ENCODE data around the gene KCNJ14.

KCNJ14 gene

DNA sequence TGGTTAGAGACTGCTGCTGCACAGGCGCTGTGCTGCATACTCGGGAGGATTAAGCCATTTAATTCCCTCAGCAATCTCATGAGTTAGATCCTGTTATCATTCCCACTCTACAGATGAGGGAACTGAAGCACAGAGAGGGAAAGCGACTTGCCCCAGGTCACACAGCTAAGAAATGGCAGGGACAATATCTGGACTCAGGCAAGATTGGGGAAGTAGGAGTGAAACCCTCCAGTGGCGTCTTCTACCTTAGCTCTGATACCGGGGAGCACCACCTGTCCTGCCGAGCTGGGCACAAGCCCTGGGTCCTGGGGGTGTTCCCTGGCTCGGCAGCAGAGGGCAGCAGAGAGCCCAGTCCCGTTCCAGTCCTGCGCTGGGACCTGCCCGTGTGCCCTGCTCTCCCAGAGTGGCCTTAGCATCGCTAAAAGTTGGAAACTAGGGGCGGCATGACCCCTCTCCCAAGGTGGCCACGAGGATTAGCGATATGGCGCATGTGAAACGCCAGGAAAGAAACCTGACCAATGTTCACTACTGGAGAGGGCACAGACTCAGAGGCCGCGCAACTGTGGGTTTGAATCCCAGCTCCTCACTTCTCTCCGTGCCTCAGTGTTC is 34.3 kb downstream of the KCNJ14 start:
- peak overlapping the region; percentile 97 for H3K27ac ChIP-seq
- ChIA-PET CTCF (interaction anchor here (0.5 to 2.1 kb wide), 15 partner anchors 8 to 768 kb away, joined by 3 to 7 read pairs (median 3); no protein-coding TSS in a partner anchor), POLR2A (ENCODE audit: low non-redundant PET) (no interaction called here)
- DNase-seq (ENCODE audit: low spot score), result peak; percentile 73
- TF ChIP-seq, protein P1, sequence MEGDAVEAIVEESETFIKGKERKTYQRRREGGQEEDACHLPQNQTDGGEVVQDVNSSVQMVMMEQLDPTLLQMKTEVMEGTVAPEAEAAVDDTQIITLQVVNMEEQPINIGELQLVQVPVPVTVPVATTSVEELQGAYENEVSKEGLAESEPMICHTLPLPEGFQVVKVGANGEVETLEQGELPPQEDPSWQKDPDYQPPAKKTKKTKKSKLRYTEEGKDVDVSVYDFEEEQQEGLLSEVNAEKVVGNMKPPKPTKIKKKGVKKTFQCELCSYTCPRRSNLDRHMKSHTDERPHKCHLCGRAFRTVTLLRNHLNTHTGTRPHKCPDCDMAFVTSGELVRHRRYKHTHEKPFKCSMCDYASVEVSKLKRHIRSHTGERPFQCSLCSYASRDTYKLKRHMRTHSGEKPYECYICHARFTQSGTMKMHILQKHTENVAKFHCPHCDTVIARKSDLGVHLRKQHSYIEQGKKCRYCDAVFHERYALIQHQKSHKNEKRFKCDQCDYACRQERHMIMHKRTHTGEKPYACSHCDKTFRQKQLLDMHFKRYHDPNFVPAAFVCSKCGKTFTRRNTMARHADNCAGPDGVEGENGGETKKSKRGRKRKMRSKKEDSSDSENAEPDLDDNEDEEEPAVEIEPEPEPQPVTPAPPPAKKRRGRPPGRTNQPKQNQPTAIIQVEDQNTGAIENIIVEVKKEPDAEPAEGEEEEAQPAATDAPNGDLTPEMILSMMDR (conservative IDR thresholded peaks at IDR 0.05; ENCODE audit: low read depth), result peak; percentile 96

DNA sequence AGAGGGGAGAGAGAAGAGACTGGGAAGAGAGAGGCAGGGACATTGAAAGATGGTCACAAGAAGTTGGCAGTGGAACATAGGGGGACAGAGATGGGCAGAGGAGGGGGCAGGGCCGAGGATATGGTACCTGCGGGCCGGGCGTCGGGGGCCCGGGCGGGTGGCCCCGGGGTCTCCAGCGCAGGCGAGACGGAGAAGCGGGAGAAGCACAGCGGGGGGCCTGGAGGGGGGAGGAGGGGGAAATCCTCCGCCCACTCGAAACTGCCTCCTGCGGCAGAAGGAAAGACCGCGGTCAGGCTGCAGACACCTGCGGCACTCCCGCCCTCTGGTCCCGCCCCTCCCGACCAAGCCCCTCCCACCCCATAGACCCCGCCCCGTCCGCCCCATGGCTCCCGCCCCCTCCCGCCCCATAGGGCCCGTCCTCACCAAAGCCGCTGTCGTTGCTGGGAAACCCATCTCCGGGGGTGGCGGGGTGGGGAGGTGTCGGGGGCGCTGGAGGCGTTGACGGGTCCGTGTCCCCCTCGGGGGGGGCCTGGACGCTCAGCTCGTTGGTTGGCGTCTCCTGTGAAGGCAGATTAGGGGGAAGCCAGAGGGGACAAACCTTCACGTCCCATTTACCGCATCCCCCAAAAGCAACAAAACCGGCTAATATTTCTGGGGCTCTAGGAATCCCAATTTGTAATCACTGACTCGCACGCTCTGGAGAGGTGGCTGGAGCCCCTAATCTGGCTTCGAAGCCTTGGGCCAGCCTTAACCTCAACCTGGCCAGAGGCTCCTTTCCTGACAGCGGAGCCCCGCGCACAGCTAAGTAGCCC is 35.8 kb downstream of the KCNJ14 start:
- POLR2A ChIA-PET (ENCODE audit: low non-redundant PET), result no interaction called here
- H3K27ac ChIP-seq, result peak overlapping the region; percentile 97
- DNase-seq (ENCODE audit: low spot score), result peak; percentile 82
- CTCF ChIA-PET, result interaction anchor here (0.6 kb wide), 1 partner anchor 117 kb away, joined by 7 read pairs; no protein-coding TSS in a partner anchor
- TF ChIP-seq, protein P1 (conservative IDR thresholded peaks at IDR 0.05; ENCODE audit: low read depth), result no peak

- ChIA-PET POLR2A (ENCODE audit: low non-redundant PET) (no interaction called here), CTCF (no interaction called here)
- DNase-seq (ENCODE audit: low spot score), result no peak
- H3K27ac ChIP-seq, result peak overlapping the region; percentile 84
- TF ChIP-seq, protein P1 (conservative IDR thresholded peaks at IDR 0.05; ENCODE audit: low read depth), result no peak
Observed at GRCh38 chr19:48491793-48492123, 36.4 kb downstream of the KCNJ14 start.

DNA sequence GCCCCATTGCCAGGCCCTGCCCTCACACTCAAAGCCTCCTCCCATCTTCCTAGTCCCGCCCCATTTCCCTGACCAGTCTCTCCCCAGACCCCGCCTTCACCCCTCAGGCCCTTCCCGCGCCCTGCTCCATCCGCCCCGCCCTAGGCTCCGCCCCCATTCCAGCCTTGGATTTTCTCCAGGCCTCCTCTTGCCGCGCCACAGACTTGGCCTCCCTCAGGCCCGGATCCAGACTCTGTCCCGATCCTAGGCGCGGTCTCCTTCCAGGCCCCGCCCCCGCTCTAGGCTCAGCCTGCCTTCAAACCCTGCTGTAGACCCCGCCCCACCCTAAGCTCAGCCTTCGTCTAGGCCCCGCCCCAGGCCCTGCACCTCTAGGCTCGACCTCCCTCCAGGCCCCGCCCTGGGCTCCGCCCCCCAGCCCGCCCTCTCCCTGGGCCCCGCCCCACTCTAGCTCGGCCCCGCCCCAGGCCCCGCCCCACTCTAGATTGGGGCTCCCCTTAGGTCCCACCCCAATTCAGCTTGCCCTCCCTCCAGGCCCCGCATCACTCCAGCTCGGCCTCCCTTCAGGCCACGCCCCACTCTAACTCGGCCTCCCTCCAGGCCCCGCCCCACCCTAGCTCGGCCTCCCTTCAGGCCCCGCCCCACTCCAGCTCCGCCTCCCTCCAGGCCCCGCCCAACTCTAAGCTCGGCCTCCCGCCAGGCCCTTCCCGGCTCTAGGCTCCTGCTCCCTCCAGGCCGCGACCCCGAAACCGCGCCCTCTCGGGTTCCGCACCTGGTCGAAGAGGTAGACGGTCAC is 37.7 kb downstream of the KCNJ14 start:
- peak overlapping the region; percentile 84 for H3K27ac ChIP-seq

GRCh38 chr19:48493718-48494401 is 38.5 kb downstream of the KCNJ14 start:
- H3K27ac ChIP-seq, result peak overlapping the region; percentile 84
- TF ChIP-seq, protein P1 (conservative IDR thresholded peaks at IDR 0.05; ENCODE audit: low read depth), result no peak
- ChIA-PET CTCF (interaction anchor here (0.6 kb wide), 1 partner anchor 997 kb away, joined by 3 read pairs; no protein-coding TSS in a partner anchor), POLR2A (ENCODE audit: low non-redundant PET) (interaction anchor here (1.4 kb wide), 1 partner anchor 49 kb away, joined by 3 read pairs; no protein-coding TSS in a partner anchor)
- no peak for DNase-seq (ENCODE audit: low spot score)

More for the DNA sequence above, 37.7 kb downstream of the KCNJ14 start:
- peak; percentile 95 for DNase-seq (ENCODE audit: low spot score)
- ChIA-PET POLR2A (ENCODE audit: low non-redundant PET) (interaction anchor here (0.6 to 1.4 kb wide), 2 partner anchors 48 to 290 kb away, joined by 3 read pairs; no protein-coding TSS in a partner anchor), CTCF (no interaction called here)
- TF ChIP-seq, protein P1 (conservative IDR thresholded peaks at IDR 0.05; ENCODE audit: low read depth), result no peak

Data from RWPE1 (cell line).